SIG-M5 treated with dmso at 0.1 percent for 504 hours (cell line): ENCODE measurements around the gene HDHD5.

Experiments
- DNase-seq: peaks from one replicate; lab custom pipeline; 2025; ENCODE audit not compliant: unreplicated experiment; lab: John Stamatoyannopoulos, UW

The HDHD5 gene

GRCh38 chr22:17120711-17121232 lies 38.3 kb downstream of the HDHD5 start:
- DNase-seq: no peak

GRCh38 chr22:17120281-17120680 lies 38.8 kb downstream of the HDHD5 start:
- no peak for DNase-seq

GRCh38 chr22:17119481-17120202 lies 39.4 kb downstream of the HDHD5 start:
- DNase-seq: no peak

- DNase-seq: no peak
Observed at GRCh38 chr22:17118342-17118741, 40.7 kb downstream of the HDHD5 start.

GRCh38 chr22:17117890-17118289 lies 41.2 kb downstream of the HDHD5 start:
- peak; percentile 81 for DNase-seq

- no peak for DNase-seq
Observed at GRCh38 chr22:17117400-17117799, 41.7 kb downstream of the HDHD5 start.

- no peak for DNase-seq
Observed at GRCh38 chr22:17116572-17117330, 42.3 kb downstream of the HDHD5 start.

GRCh38 chr22:17115945-17116565 lies 43.0 kb downstream of the HDHD5 start:
- DNase-seq: peak; percentile 56

- DNase-seq: no peak
Observed at GRCh38 chr22:17115236-17115635, 43.8 kb downstream of the HDHD5 start.

GRCh38 chr22:17114898-17115235 lies 44.2 kb downstream of the HDHD5 start:
- DNase-seq: no peak

- DNase-seq: no peak
Observed at GRCh38 chr22:17114173-17114897, 44.7 kb downstream of the HDHD5 start.

GRCh38 chr22:17113600-17113999 lies 45.5 kb downstream of the HDHD5 start:
- DNase-seq: no peak

- no peak for DNase-seq
Observed at GRCh38 chr22:17112491-17113042, 46.5 kb downstream of the HDHD5 start.

GRCh38 chr22:17110791-17111550 lies 48.1 kb downstream of the HDHD5 start:
- DNase-seq: no peak

GRCh38 chr22:17109976-17110375 lies 49.1 kb downstream of the HDHD5 start:
- no peak for DNase-seq

- no peak for DNase-seq
Observed at GRCh38 chr22:17109113-17109865, 49.8 kb downstream of the HDHD5 start.

GRCh38 chr22:17108256-17109112 lies 50.6 kb downstream of the HDHD5 start:
- no peak for DNase-seq

GRCh38 chr22:17107547-17107810 lies 51.6 kb downstream of the HDHD5 start:
- DNase-seq: no peak
